ENCODE measurements around the gene NFIL3.

NFIL3 gene

DNA sequence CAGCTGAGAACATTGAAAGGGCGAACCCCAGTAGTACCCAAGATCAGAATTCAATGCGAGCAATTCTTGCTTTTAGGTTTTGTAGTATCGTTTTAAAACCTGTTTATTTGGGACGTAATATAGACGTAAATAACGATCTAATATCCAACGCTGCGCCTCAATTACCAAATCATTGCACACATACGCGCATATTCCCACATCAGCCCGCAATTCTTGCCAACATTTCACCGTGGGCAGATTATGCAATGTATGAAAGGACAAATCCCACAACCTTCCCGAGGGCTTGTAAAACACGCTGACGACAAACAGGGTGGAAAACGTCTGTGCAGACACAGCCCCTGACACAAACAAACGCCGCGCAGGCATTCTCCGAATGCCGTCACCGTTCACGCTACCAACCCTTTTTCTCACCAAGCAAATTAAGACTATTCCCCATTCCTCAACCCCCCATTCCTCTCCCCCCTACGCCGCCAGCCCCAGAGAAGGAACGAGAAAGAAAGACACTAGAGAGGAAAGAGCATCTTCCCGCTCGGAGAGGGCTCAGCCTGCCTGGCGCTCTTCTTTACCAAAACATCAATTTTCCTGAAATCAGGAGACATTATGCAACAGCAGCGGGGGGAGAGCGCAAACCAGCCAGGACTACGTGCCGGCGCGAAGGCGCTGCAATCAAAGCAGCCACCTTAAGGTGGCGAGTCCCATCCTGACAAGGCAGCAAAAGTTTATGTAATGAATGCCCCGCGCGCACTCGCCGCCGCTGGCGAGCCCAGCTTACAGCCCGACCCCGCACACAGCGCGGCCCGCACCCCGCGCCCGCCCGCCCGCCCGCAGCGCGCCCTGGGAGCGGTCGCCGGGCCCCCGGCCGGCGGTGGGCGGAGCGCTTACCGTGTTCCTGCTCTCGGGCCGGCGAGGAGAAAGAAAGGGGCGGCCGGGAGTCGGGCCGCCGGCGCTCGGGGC lies 597 bp downstream of the NFIL3 start:
- DNase-seq (ENCODE audit: extremely low spot score, insufficient read length, low read depth) (no peak), FAIRE-seq (no peak)

DNA sequence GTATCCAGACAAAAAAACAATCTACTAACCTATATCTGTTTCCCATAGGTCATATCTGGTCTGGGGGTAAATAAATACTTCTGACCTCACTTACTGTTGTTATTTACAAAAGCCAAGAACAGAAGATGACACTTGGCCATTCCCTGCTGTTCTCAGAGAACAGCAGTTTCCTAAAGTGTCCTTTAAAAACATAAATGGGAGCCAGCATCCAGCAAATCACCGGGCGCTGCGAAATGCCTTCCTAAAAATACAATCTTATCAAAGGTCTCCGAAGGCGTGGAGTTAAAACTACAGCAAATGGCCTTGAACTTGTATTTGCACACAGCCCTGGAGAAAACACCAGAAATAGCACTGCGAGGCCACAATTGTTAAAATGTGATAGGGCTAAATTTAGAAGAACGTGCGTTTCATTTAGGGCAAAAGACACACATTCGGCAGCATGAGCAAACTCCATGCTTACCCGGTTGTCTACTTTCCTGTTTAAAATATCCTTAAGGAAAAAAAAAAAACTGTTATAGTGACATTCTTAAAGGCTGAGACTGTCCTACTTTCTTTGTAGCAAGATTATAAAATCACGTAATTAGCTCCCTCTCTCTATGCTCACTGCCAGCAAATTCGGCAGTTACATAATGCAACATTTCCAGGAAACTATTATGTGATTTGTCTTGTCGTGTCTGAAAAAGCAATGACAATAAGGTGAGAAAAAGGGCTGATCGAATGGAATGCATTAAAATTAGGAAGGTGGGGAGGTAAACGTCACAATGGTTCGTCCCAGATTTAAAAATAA lies 1.5 kb downstream of the NFIL3 start:
- FAIRE-seq (no peak), DNase-seq (ENCODE audit: extremely low spot score, insufficient read length, low read depth) (no peak)

DNA sequence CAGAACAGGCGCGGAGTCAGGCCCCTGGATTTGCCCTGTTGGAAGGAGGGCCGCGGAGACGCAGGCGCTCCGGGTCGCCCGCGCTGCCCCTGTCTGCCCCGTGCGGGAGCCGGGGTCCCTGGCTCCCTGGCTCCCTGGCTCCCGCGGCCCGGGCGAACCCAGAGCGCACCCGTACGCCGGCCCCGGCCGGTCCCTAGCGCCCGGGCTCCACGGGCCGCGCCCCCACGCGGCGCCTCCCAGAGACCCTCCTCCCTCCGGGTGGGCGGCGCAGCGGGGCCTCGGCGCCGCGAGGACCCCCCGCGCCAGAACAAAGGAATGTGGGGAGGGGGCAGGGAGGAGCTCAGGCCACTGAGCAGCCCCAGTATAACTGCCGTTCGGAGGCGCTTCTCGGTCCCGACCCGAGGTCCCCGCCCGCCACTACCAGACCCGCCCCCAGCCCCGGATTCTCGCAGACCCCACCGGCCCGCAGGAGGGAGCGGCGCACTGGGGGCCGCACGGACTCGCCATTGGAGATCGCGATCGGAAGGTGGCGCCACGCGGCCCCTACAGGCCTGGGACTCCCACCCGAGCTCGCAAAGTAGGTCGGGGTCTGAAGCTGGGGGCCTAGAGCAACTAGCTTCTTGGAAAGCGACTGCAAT lies 2.4 kb downstream of the NFIL3 start:
- FAIRE-seq (no peak), DNase-seq (ENCODE audit: extremely low spot score, insufficient read length, low read depth) (no peak)

DNA sequence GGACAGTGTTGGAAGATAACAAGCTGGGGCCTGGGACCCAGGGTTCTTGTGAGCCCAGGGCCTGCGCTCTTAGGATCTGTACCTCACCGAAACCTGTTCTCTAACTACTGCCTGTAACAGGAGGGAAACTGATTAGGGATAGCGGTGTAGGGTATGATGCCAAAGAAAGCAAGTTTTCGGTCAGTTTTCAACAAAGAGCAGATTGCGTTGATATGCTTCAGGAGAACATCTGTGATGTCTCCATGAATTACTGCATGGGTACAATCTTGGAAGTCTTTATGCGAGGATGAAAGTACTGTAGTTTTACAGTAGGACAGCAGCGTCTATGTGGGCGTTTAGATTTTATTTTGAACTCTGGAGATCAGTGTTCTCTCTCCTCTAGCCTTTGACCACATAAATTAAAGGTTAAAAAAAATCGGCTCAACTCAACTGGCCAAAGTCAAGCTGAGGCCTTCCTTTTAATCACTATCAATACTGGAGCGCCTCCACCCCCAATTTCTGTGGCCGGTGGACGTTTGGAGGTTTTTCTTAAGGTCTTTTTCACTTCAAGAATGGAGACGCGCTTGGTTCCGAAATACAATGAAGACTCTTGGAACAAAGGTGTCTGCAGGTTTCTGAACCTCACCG lies 3.0 kb downstream of the NFIL3 start:
- DNase-seq (ENCODE audit: extremely low spot score, insufficient read length, low read depth) (no peak), FAIRE-seq (no peak)

DNA sequence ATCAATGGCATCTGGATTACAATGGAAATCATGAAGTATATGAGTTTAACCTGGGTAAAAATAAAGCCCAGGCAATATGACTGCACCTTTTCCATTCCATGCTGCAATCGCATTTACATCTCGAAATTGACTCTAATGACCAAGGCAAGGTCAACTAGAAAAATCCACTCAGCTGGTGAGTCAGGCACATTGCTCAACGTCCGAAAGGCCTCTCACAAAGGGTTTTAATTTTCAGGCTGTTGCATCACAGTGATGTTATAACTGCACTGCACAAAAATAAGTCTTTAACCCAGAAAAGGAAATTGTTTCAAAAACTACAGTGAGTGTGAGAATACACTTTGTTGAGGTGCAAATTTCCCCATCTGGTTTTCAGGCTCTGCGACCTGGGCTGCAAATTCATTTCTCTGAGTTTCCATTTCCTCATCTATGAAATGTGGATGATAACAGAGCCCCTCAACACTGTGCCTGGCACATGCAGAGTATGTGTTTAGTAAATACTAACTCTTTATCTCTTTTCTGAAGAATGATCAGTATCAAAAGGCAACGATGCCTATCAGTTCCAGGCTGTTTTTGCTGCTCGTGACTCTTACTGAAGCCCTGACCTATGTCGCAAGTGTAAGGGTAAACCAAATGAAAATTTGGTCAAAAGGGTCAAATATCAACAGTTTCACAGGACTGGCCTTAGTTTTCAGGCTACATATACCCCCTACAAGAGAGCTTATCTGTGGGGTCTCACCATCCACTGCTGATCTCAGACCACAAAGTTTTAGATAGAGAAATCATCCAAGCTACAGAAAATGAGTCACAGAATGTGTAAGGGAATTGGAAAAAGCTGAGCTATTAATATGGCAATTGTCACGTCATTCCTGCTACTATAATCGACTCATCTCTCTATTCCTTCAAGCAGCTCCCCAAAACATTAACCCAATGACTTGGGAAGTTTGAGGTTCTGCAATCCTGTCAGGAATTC lies 4.1 kb downstream of the NFIL3 start:
- FAIRE-seq: no peak
- DNase-seq (ENCODE audit: extremely low spot score, insufficient read length, low read depth): no peak

DNA sequence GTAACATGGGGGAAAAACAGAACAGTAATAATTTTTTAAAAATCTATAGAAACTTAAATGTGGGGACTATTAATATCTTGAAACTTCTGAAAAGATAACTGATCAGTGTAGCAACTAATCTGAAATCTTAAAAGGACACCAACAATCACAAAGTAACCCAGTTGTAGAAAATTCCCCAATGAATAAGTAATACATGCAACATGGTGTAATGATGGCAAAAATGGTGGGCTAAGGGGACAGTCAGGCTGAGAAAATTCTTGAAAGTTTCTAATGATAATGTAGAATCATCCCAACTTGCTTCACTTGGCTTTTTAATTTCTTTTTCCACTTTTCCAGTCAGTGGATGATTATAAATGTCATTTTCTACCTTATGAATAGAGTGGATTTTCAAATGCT lies 5.4 kb downstream of the NFIL3 start:
- no peak for FAIRE-seq
- no peak for DNase-seq (ENCODE audit: extremely low spot score, insufficient read length, low read depth)

- FAIRE-seq (no peak), DNase-seq (ENCODE audit: extremely low spot score, insufficient read length, low read depth) (no peak)
Measured at GRCh38 chr9:91417602-91418214, 5.9 kb downstream of the NFIL3 start.

DNA sequence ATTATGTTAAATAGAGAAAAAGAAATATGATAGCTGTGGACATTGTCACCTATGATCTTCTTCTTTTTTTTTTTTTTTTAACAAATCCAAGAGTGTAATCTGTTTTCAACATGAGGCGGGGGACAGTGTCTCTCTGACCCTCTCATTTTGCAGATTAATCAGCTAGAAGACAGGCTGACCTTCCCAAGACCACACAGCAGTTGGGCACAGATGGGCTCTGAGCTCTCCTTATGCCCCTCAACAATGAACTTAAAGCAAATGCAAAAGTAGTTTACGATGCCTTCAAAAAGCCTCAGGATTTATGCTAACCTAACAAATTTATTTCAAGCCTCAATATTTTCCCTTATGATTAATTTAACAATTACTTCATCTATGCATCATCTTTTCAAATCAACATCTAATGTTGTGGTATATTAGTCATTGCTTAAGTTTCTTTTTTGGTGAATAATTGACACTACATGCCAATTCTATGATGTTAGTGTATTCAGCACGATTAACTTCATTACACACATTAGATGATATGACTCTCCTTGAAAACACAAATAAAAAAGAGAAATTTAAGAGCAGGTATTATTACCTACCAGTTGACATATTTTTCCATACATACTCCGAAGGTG lies 7.4 kb downstream of the NFIL3 start:
- no peak for DNase-seq (ENCODE audit: extremely low spot score, insufficient read length, low read depth)
- FAIRE-seq: peak; percentile 45

DNA sequence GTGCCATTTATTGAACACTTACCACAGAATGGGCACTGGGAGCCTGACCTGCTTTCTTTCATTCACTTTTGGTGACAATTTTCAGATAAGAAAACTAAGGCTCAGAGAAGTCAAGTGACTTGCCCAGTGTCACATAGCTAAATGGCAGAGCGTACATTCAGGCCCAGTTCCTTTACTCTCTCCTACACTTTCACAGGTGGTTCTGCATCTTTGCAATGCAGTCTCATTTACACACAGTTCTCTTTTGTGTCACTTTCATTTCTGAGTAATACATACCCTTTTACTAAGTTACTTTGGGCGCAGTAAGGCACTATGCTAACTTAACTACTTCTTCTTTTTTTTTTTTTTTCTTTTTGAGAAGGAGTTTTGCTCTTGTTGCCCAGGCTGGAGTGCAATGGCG lies 8.3 kb downstream of the NFIL3 start:
- FAIRE-seq (peak; percentile 86), DNase-seq (ENCODE audit: extremely low spot score, insufficient read length, low read depth) (no peak)

DNA sequence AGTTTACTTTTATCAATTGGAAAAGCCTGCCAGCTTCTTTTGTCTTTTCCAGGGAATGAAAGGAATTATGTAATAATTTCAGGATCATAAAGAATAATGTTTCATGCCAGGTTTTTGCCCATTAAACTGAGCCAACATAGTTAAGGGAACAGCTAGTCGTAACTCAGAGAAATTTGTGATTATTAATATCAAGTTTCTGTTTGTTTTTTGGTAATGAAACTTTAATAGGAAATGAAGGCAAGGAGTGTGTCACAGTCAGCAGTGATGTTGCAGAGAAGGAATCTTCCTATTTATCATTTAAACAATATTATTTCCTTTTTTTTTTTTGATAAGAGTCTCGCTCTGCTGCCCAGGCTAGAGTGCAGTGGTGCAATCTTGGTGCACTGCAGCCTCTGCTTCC lies 10.7 kb downstream of the NFIL3 start:
- FAIRE-seq: no peak
- DNase-seq (ENCODE audit: extremely low spot score, insufficient read length, low read depth): no peak

GRCh38 chr9:91411096-91411771 lies 12.4 kb downstream of the NFIL3 start:
- no peak for FAIRE-seq

DNA sequence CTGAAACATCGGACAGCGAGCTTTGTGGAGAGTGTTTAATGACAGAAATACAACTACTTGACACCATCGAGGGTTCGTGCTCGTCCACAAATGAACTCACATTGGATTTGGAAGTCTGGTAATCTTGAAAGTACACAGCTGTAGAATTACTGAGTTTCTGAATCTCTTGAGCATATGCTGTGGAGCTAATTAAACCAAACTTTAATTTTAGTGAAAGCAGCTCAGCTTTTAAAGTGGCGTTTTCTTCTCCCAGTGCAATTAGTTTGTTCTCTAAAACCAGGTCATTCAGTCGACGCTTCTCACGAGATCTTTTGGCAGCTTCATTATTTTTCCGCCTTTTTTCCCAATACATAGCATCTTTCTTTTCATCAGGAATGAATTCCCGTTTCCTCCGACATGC lies 13.5 kb downstream of the NFIL3 start:
- FAIRE-seq (no peak), DNase-seq (ENCODE audit: extremely low spot score, insufficient read length, low read depth) (no peak)

More at GRCh38 chr9:91411096-91411771, 12.4 kb downstream of the NFIL3 start:
- DNase-seq (ENCODE audit: extremely low spot score, insufficient read length, low read depth): no peak

DNA sequence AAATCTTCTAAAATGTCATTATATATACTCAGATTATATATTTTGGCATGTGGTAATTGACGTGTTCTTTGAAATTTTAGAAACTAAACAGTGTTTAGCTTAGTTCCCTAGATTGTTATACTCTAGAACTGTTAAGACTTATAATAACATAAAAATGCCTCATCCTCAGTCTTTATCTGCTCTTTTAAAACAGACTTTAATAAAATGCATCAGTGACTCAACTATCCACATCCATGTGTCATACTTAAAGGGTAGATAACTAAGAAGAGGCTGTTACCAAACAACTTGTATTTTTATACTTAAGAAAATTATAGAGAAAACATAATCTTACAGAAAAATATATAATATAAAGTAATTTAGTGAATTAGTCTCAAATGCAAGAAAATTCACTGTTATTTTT lies 15.2 kb downstream of the NFIL3 start:
- DNase-seq (ENCODE audit: extremely low spot score, insufficient read length, low read depth) (no peak), FAIRE-seq (no peak)

DNA sequence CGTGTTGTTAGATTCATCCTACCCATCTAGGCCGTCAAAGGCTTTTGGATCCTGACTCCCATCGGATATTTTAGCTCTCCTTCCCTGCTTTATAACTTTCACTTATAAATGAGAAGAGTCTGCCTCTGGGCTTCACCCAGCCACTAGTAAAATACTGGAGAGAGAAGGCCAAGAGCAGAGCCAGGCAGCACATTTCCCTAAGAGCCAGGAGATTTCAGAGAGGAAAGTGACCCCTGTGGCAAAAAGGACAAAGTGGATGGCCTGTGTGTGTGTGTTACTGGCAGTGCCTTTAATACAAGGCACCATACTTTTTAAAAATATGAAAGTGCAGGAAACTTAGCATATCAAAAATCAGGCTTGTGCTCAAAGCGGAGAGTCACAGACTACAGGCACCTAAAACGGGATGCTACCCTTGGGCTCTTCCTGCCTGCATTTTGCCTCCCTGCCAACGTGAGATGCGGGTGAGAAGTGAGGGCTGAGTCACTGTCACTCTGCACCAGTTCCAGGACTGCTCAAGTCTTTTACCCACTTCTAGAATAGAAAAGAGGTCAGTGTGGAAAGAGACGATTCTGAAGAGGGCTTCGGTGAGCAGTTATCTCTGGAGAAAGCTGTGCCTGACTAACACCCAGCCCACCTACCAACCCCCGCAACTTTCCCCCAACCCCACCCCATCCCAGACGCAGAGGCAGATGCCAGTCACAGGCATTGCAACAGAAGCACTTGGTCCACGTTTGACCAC lies 15.9 kb downstream of the NFIL3 start:
- DNase-seq (ENCODE audit: extremely low spot score, insufficient read length, low read depth) (no peak), FAIRE-seq (no peak)

GRCh38 chr9:91405343-91406077 lies 18.1 kb downstream of the NFIL3 start:
- DNase-seq (ENCODE audit: extremely low spot score, insufficient read length, low read depth): no peak
- no peak for FAIRE-seq
